ENCODE data around the gene TAS2R8.

The TAS2R8 gene

DNA sequence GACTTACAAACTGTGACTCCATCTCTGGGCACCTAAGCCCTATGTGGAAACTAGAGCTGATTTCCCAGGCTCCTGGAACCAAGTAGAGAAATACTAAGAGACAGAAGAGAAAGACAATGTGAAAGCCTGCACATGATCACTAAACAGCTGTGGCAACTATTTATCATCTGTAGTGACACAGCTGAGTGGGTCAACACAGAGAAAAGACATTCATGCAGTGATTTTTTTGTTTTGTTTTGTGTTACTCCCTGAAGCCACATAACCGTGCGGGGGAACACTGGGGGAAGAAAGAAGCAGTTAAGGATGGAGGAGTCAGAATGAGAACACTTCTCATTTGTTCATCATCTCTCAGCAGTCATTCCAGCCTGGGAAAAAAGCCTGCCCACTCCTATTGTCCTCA, 40.7 kb upstream of the TAS2R8 start:
- DNase-seq (ENCODE audit: low read depth): no peak
- H3K4me3 ChIP-seq (ENCODE audit: low read depth, low read length): no peak overlapping the region
- TF ChIP-seq CTCF (IDR thresholded peaks at IDR 0.05; ENCODE audit: low read depth, low read length): no peak
- no peak for TF ChIP-seq POLR2A (IDR thresholded peaks at IDR 0.05; ENCODE audit: extremely low read depth, insufficient read length)
- no peak for TF ChIP-seq MYC (IDR thresholded peaks at IDR 0.05; ENCODE audit: low read depth, low read length)
- TF ChIP-seq, protein P1, sequence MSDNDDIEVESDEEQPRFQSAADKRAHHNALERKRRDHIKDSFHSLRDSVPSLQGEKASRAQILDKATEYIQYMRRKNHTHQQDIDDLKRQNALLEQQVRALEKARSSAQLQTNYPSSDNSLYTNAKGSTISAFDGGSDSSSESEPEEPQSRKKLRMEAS (IDR thresholded peaks at IDR 0.05; ENCODE audit: low read depth, low read length): no peak

GRCh38 chr12:10842862-10843261, 35.8 kb upstream of the TAS2R8 start:
- TF ChIP-seq POLR2A (IDR thresholded peaks at IDR 0.05; ENCODE audit: extremely low read depth, insufficient read length): no peak
- DNase-seq (ENCODE audit: low read depth): no peak
- H3K4me3 ChIP-seq (ENCODE audit: low read depth, low read length): no peak overlapping the region

DNA sequence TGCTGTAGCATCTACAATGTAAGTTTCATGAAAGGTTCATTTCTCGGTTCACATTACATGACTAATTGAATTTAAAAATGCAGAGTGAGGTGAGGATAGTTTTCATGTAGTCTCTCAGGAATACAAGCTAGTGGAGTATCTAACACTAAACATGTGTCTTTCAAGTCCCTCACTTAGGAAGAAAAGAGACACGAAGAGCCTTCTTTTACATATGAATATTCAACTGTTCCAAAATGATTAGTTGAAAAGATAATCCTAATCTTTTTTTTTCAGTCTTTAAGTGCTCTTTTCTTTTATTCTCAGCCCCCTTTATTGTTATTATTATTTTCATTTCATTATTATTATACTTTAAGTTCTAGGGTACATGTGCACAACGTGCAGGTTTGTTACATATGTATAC, 31.4 kb upstream of the TAS2R8 start:
- no peak for DNase-seq (ENCODE audit: low read depth)
- TF ChIP-seq, protein P1 (IDR thresholded peaks at IDR 0.05; ENCODE audit: low read depth, low read length): no peak
- no peak for TF ChIP-seq CTCF (IDR thresholded peaks at IDR 0.05; ENCODE audit: low read depth, low read length)
- TF ChIP-seq MYC (IDR thresholded peaks at IDR 0.05; ENCODE audit: low read depth, low read length): no peak
- TF ChIP-seq POLR2A (IDR thresholded peaks at IDR 0.05; ENCODE audit: extremely low read depth, insufficient read length): no peak
- no peak overlapping the region for H3K4me3 ChIP-seq (ENCODE audit: low read depth, low read length)

GRCh38 chr12:10829994-10830393, 22.9 kb upstream of the TAS2R8 start:
- DNase-seq (ENCODE audit: low read depth): no peak

DNA sequence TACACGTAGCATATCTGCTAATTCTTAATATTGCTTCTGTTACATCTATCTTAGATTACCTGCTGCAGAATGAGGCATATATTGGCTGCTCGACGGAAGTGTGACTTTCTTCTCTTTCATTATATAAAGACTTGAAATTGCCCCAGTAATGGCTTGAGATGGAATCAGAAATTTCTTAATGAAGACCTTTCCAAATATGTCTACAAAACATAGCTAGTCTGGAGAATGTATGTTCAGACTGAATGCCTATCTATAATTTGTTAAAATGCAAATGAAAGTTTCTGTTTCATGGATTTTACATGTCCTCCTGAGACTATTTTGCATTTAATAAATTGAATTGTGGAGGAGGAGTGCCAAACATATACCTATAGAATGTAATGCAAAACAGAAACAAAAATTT, 19.2 kb upstream of the TAS2R8 start, which contains the start of gene TAS2R10:
TSS of gene TAS2R10 (minus strand) at position 101 of the 400 bp plus-strand sequence. CDS start at position 12, 89 bp downstream.
- TF ChIP-seq POLR2A (IDR thresholded peaks at IDR 0.05; ENCODE audit: extremely low read depth, insufficient read length) (no peak), CTCF (IDR thresholded peaks at IDR 0.05; ENCODE audit: low read depth, low read length) (no peak), MYC (IDR thresholded peaks at IDR 0.05; ENCODE audit: low read depth, low read length) (no peak)
- TF ChIP-seq, protein P1 (IDR thresholded peaks at IDR 0.05; ENCODE audit: low read depth, low read length): no peak
- no peak for DNase-seq (ENCODE audit: low read depth)
- no peak within 1 kb of the TSS for H3K4me3 ChIP-seq (ENCODE audit: low read depth, low read length)

More at GRCh38 chr12:10829994-10830393, 22.9 kb upstream of the TAS2R8 start:
- no peak for TF ChIP-seq MYC (IDR thresholded peaks at IDR 0.05; ENCODE audit: low read depth, low read length)
- no peak for TF ChIP-seq CTCF (IDR thresholded peaks at IDR 0.05; ENCODE audit: low read depth, low read length)
- TF ChIP-seq POLR2A (IDR thresholded peaks at IDR 0.05; ENCODE audit: extremely low read depth, insufficient read length): no peak
- TF ChIP-seq, protein P1 (IDR thresholded peaks at IDR 0.05; ENCODE audit: low read depth, low read length): no peak
- H3K4me3 ChIP-seq (ENCODE audit: low read depth, low read length): no peak overlapping the region

DNA sequence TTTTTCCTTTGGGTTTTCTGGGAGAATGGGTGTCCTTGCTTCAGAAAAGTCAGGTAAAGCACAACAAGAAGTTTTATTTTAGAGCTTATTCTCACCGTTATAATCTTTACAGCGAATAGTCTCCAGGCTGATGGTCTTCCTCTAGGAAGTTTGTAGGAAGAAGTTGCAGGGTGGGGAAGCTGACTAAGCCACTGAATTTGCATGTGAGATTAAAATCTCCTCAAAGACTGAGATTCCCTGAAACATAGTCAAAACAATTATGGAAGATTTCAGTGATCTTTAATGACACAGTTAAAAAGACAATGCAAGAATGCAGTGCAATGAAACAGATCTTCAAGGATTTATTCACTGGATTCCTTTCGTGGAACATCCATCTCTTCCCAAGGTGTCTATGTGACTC, 17.9 kb upstream of the TAS2R8 start:
- DNase-seq (ENCODE audit: low read depth): no peak
- no peak overlapping the region for H3K4me3 ChIP-seq (ENCODE audit: low read depth, low read length)
- no peak for TF ChIP-seq CTCF (IDR thresholded peaks at IDR 0.05; ENCODE audit: low read depth, low read length)
- TF ChIP-seq POLR2A (IDR thresholded peaks at IDR 0.05; ENCODE audit: extremely low read depth, insufficient read length): no peak
- TF ChIP-seq, protein P1 (IDR thresholded peaks at IDR 0.05; ENCODE audit: low read depth, low read length): no peak
- TF ChIP-seq MYC (IDR thresholded peaks at IDR 0.05; ENCODE audit: low read depth, low read length): no peak

Measured in NB4 (cell line).